Vagina (tissue), 2 donors: ENCODE data around the gene JMJD6.

Source experiments
- CTCF ChIP-seq, 3 experiments: fragments of 450-650 bp in 2 of 3; fragments of 200-600 bp in 1 of 3; sonication (generic) in 1 of 3; IDR thresholded peaks; one replicate each; pipeline ENCODE4 v1.5.1; 2017 to 2019; ENCODE audit warnings: antibody characterized with exemption in 3 of 3, mild to moderate bottlenecking in 2 of 3, moderate library complexity in 2 of 3
- POLR2AphosphoS5 ChIP-seq, 2 donors: sonication (generic); formaldehyde crosslinking; IDR thresholded peaks; one replicate each; pipeline ENCODE4 v1.9.0; 2017; ENCODE audit warnings: antibody characterized with exemption in 2 of 2, mild to moderate bottlenecking in 2 of 2, low read depth in 1 of 2; ENCODE audit not compliant: insufficient read depth in 1 of 2

- TF ChIP-seq CTCF (IDR thresholded peaks at IDR 0.05) (no peak), POLR2AphosphoS5 (IDR thresholded peaks at IDR 0.05; ENCODE audit: insufficient read depth in 1 of 2, low read depth in 1 of 2) (no peak)
These were observed 16.6 kb upstream of the JMJD6 start for GRCh38 chr17:76742958-76743357.
